Endodermal cell (in vitro differentiated cells): ENCODE data around the gene NR0B2. TPM values are rescaled to one million over a fixed set of nuclear protein-coding genes. Genes with fewer than 3 reads are reported as not detected.
A peak's percentile ranks its signal among the peaks of the same experiment; 100 is the strongest.

Source experiments
- DNase-seq: peaks from one replicate; pipeline ENCODE4 v3.0.0-alpha.2; 2017
- H3K27ac ChIP-seq: 2 replicates; pipeline ENCODE4 v1.5.1; 2013; ENCODE audit warnings: mild to moderate bottlenecking, low read depth, low read length, moderate library complexity
- H3K27me3 ChIP-seq: 2 replicates; pipeline ENCODE4 v1.6.1; 2013; ENCODE audit warnings: mild to moderate bottlenecking, low read length, moderate library complexity; ENCODE audit not compliant: insufficient read depth, control insufficient read depth, poor library complexity, severe bottlenecking
- H3K36me3 ChIP-seq: 2 replicates; pipeline ENCODE4 v1.7.0; 2013; ENCODE audit warnings: mild to moderate bottlenecking, low read length, moderate library complexity; ENCODE audit not compliant: control insufficient read depth, insufficient read depth
- H3K4me1 ChIP-seq: one replicate; pipeline ENCODE4 v1.7.0; 2013; ENCODE audit warnings: low read length; ENCODE audit not compliant: control insufficient read depth, insufficient read depth
- H3K4me3 ChIP-seq: 2 replicates; pipeline ENCODE4 v1.5.1; 2013; ENCODE audit warnings: mild to moderate bottlenecking, low read length, moderate library complexity
- H3K9ac ChIP-seq: 2 replicates; pipeline ENCODE4 v1.6.1; 2013; ENCODE audit warnings: mild to moderate bottlenecking, low read length, moderate library complexity; ENCODE audit not compliant: poor library complexity, severe bottlenecking; ENCODE audit errors: extremely low read depth
- H3K9me3 ChIP-seq: 2 replicates; pipeline ENCODE4 v1.6.1; 2013; ENCODE audit warnings: mild to moderate bottlenecking, low read length, moderate library complexity; ENCODE audit not compliant: control insufficient read depth
- H3K27ac Mint-ChIP-seq: 2 replicates; pipeline ENCODE4 v1.8.0; 2020; ENCODE audit warnings: mixed read lengths
- H3K27me3 Mint-ChIP-seq: 2 replicates; pipeline ENCODE4 v1.8.0; 2021; ENCODE audit warnings: mild to moderate bottlenecking, mixed read lengths; ENCODE audit not compliant: insufficient read depth
- H3K36me3 Mint-ChIP-seq: 2 replicates; pipeline ENCODE4 v1.8.0; 2020; ENCODE audit warnings: low read depth, mixed read lengths
- H3K4me1 Mint-ChIP-seq: 2 replicates; pipeline ENCODE4 v1.8.0; 2020; ENCODE audit warnings: mixed read lengths
- H3K4me3 Mint-ChIP-seq: 2 replicates; pipeline ENCODE4 v1.8.0; 2020; ENCODE audit warnings: mild to moderate bottlenecking, moderate library complexity, mixed read lengths
- H3K9me3 Mint-ChIP-seq: 2 replicates; pipeline ENCODE4 v1.8.0; 2020; ENCODE audit warnings: mild to moderate bottlenecking, mixed read lengths
- WGBS, 2 experiments: methylation state at CpG; one replicate each; pipeline versions ENCODE4 v1.1.5 to v1.1.7; 2013; ENCODE audit warnings: missing lambda C conversion rate in 2 of 2, mixed read lengths in 1 of 2; ENCODE audit not compliant: insufficient coverage in 1 of 2, insufficient read length in 1 of 2; 5-methylcytosine and 5-hydroxymethylcytosine counted together
- total RNA-seq, 2 donors: library from RNA; stranded (reverse); fragmentation: NEBNext Ultra II Directional in 1 of 2; extraction: Animal tissue kit (Norgen Biotek cat#: 25700) in 1 of 2; gene quantifications; 2 replicates in 1 of 2; 3 replicates in 1 of 2; pipeline ENCODE4 v1.2.1, GENCODE V29; 2021
- TF ChIP-seq, protein P1 (sequence below): fragments of 200-600 bp; sonication (generic); conservative IDR thresholded peaks from 2 replicates; pipeline ENCODE4 v1.5.0; 2021; ENCODE audit warnings: antibody characterized with exemption, mild to moderate bottlenecking

The NR0B2 gene
- total RNA-seq, 2 donors from 2014 or later: not detected

DNA sequence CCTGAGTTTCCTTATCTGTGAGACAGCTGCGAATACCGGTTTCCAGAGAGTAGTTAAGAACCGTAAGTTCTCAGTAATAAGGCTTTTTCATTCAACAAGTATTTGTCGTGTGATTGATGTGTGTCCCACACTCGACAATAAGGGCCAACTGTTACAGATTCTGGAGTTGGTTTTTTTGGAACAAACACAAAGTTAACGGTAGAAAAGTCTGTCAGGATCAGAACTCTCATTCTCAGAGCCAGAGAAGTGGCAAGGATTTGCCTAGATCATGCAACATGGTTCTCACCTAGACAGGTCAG is 8.6 kb upstream of the NR0B2 start:
- Mint-ChIP-seq H3K4me1 (peaks cover 16% of the 10 kb centered on the region), H3K27ac (peak overlapping the region; percentile 96), H3K27me3 (no peaks in the 10 kb centered on the region), H3K36me3 (peaks cover 34% of the 10 kb centered on the region), H3K9me3 (no peaks in the 10 kb centered on the region), H3K4me3 (peak overlapping the region; percentile 86)
- TF ChIP-seq, protein P1, sequence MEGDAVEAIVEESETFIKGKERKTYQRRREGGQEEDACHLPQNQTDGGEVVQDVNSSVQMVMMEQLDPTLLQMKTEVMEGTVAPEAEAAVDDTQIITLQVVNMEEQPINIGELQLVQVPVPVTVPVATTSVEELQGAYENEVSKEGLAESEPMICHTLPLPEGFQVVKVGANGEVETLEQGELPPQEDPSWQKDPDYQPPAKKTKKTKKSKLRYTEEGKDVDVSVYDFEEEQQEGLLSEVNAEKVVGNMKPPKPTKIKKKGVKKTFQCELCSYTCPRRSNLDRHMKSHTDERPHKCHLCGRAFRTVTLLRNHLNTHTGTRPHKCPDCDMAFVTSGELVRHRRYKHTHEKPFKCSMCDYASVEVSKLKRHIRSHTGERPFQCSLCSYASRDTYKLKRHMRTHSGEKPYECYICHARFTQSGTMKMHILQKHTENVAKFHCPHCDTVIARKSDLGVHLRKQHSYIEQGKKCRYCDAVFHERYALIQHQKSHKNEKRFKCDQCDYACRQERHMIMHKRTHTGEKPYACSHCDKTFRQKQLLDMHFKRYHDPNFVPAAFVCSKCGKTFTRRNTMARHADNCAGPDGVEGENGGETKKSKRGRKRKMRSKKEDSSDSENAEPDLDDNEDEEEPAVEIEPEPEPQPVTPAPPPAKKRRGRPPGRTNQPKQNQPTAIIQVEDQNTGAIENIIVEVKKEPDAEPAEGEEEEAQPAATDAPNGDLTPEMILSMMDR: no peak
- peak overlapping the region; percentile 83 for H3K9ac ChIP-seq
- H3K27ac ChIP-seq: no peak overlapping the region
- H3K4me3 ChIP-seq: peak overlapping the region; percentile 97
- peaks cover 35% of the 10 kb centered on the region for H3K36me3 ChIP-seq
- H3K27me3 ChIP-seq: no peaks in the 10 kb centered on the region
- WGBS, 2 experiments: 48 to 61% methylated on average over 6 of the region's 6 CpGs
- H3K9me3 ChIP-seq: no peaks in the 10 kb centered on the region
- peaks cover 8% of the 10 kb centered on the region for H3K4me1 ChIP-seq
- DNase-seq: no peak

DNA sequence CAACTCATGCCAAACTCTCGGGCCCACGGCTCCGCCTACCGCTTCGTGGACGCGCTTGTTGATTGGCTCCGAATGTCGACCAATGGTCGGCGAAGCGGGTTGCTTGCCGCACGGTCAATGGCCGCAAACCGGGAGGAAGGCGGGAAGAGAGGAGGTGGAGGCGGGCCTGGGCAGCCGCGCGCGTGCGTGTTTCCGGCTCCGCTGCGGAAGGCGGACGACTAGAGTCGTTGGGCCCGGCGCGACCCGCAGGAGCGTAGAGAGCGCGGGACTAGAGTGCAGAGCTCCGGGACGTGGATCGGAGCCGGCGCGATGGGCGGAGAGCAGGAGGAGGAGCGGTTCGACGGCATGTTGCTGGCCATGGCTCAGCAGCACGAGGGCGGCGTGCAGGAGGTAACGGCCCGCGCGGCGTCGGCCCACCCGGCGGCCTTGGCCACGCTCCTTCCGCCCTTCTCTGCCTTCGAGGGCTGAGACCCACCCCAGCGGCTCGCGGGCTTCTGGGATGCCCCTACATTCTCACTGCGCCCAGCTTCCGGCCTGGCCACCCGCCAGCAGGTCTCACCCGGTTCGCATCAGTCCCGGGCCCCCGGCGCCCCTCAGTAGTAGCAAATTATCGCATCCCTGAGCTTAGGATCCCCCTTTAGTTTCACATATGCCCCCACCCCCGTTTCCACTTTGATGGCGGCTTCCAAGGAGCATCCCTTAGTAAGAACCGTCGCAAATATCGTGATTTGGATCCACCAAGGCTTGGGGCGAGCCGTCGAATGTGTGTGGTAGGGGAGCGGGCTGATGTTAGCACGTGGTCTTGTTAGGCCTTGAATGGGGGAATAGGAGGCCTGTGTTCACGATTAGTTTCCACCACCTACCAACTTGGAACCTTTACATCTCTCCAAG is 8.0 kb upstream of the NR0B2 start, which contains the start of gene NUDC:
TSS of gene NUDC (plus strand) at position 204 of the 891 bp plus-strand sequence. CDS start at position 310, 106 bp downstream.
- DNase-seq: peak; percentile 98
- H3K27me3 Mint-ChIP-seq: no peaks in the 10 kb centered on the region
- peaks cover 16% of the 10 kb centered on the region for H3K4me1 Mint-ChIP-seq
- peak within 1 kb of the TSS; percentile 66 for H3K27ac ChIP-seq
- no peaks in the 10 kb centered on the region for H3K9me3 ChIP-seq
- H3K27ac Mint-ChIP-seq: peak within 1 kb of the TSS; percentile 96
- H3K27me3 ChIP-seq: no peaks in the 10 kb centered on the region
- no peaks in the 10 kb centered on the region for H3K9me3 Mint-ChIP-seq
- H3K36me3 ChIP-seq: peaks cover 31% of the 10 kb centered on the region
- 2 to 3% methylated on average over 45 to 83 of the region's 83 CpGs for WGBS, 2 experiments
- H3K9ac ChIP-seq: peak within 1 kb of the TSS; percentile 83
- peak within 1 kb of the TSS; percentile 97 for H3K4me3 ChIP-seq
- H3K4me3 Mint-ChIP-seq: peak within 1 kb of the TSS; percentile 86
- TF ChIP-seq, protein P1: no peak
- H3K4me1 ChIP-seq: peaks cover 8% of the 10 kb centered on the region
- peaks cover 31% of the 10 kb centered on the region for H3K36me3 Mint-ChIP-seq

DNA sequence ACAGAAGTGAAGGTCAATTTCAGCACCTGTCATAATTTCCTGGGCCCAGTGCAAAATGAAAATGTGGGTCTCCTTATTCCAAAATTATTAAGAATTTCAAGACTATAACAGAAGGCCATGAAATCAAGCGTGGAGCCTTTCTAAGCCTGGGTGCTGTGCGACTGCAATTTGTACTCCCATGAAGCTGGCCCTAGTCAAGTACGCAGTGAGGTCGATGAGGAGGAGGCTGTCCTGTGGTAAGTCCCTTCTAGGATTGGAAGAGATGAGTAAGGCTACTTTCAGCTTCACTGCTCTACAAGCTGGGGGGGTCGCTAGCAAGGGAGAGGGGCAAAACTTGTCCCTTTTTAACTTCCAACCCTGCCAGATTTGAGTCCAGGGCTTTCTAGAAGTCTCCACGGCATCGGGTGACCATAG is 7.4 kb upstream of the NR0B2 start:
- Histone ChIP-seq H3K9me3 (no peaks in the 10 kb centered on the region), H3K9ac (peak overlapping the region; percentile 83), H3K4me3 (peak overlapping the region; percentile 97), H3K36me3 (peaks cover 25% of the 10 kb centered on the region), H3K4me1 (peaks cover 8% of the 10 kb centered on the region), H3K27ac (peak overlapping the region; percentile 25), H3K27me3 (no peaks in the 10 kb centered on the region)
- Mint-ChIP-seq H3K9me3 (no peaks in the 10 kb centered on the region), H3K4me3 (peak overlapping the region; percentile 86), H3K27ac (peak overlapping the region; percentile 96), H3K4me1 (peaks cover 16% of the 10 kb centered on the region), H3K36me3 (peaks cover 25% of the 10 kb centered on the region), H3K27me3 (no peaks in the 10 kb centered on the region)
- TF ChIP-seq, protein P1: no peak
- WGBS, 2 experiments: 21 to 37% methylated on average over 5 to 7 of the region's 7 CpGs
- no peak for DNase-seq
